IPS-15b (cell line): ENCODE data around the gene CABCOCO1.

ENCODE experiments used
- H3K27me3 ChIP-seq: one replicate; pipeline ENCODE4 v1.6.1; 2013; ENCODE audit warnings: low read length; ENCODE audit not compliant: control insufficient read depth, insufficient read depth
- H3K36me3 ChIP-seq: one replicate; pipeline ENCODE4 v1.6.1; 2013; ENCODE audit warnings: low read length; ENCODE audit not compliant: control insufficient read depth, insufficient read depth
- H3K4me1 ChIP-seq: one replicate; pipeline ENCODE4 v1.6.1; 2013; ENCODE audit warnings: mild to moderate bottlenecking, low read length; ENCODE audit not compliant: control insufficient read depth, insufficient read depth
- H3K4me3 ChIP-seq: one replicate; pipeline ENCODE4 v1.5.1; 2013; ENCODE audit warnings: low read depth, low read length
- H3K9ac ChIP-seq: one replicate; pipeline ENCODE4 v1.6.1; 2013; ENCODE audit warnings: low read depth, mild to moderate bottlenecking, low read length
- H3K9me3 ChIP-seq: one replicate; pipeline ENCODE4 v1.6.1; 2013; ENCODE audit warnings: mild to moderate bottlenecking, low read length; ENCODE audit not compliant: control insufficient read depth, insufficient read depth

Gene CABCOCO1

GRCh38 chr10:61761825-61762217, 99.1 kb downstream of the CABCOCO1 start:
- Histone ChIP-seq H3K9me3 (no peaks in the 10 kb centered on the region), H3K36me3 (no peaks in the 10 kb centered on the region), H3K27me3 (no peaks in the 10 kb centered on the region), H3K4me3 (no peak overlapping the region), H3K4me1 (peaks cover 4% of the 10 kb centered on the region), H3K9ac (no peak overlapping the region)

GRCh38 chr10:61763778-61764177, 101.0 kb downstream of the CABCOCO1 start:
- H3K9ac ChIP-seq = no peak overlapping the region
- H3K9me3 ChIP-seq = no peaks in the 10 kb centered on the region
- peaks cover 5% of the 10 kb centered on the region for H3K4me1 ChIP-seq
- no peaks in the 10 kb centered on the region for H3K27me3 ChIP-seq
- no peak overlapping the region for H3K4me3 ChIP-seq
- no peaks in the 10 kb centered on the region for H3K36me3 ChIP-seq

- H3K4me3 ChIP-seq = no peak overlapping the region
- no peak overlapping the region for H3K9ac ChIP-seq
- no peaks in the 10 kb centered on the region for H3K27me3 ChIP-seq
- H3K4me1 ChIP-seq = peaks cover 5% of the 10 kb centered on the region
- H3K9me3 ChIP-seq = no peaks in the 10 kb centered on the region
- H3K36me3 ChIP-seq = no peaks in the 10 kb centered on the region
Observed at GRCh38 chr10:61764486-61764885, 101.8 kb downstream of the CABCOCO1 start.

GRCh38 chr10:61765176-61766087, 102.7 kb downstream of the CABCOCO1 start:
- no peaks in the 10 kb centered on the region for H3K36me3 ChIP-seq
- peaks cover 5% of the 10 kb centered on the region for H3K4me1 ChIP-seq
- no peaks in the 10 kb centered on the region for H3K27me3 ChIP-seq
- H3K9ac ChIP-seq = no peak overlapping the region
- no peak overlapping the region for H3K4me3 ChIP-seq
- H3K9me3 ChIP-seq = no peaks in the 10 kb centered on the region

GRCh38 chr10:61766927-61767326, 104.2 kb downstream of the CABCOCO1 start:
- H3K9ac ChIP-seq = no peak overlapping the region
- peaks cover 5% of the 10 kb centered on the region for H3K4me1 ChIP-seq
- no peak overlapping the region for H3K4me3 ChIP-seq
- no peaks in the 10 kb centered on the region for H3K27me3 ChIP-seq
- H3K36me3 ChIP-seq = no peaks in the 10 kb centered on the region
- no peaks in the 10 kb centered on the region for H3K9me3 ChIP-seq

GRCh38 chr10:61774031-61774430, 111.3 kb downstream of the CABCOCO1 start:
- no peaks in the 10 kb centered on the region for H3K9me3 ChIP-seq
- H3K4me3 ChIP-seq = no peak overlapping the region
- H3K4me1 ChIP-seq = no peaks in the 10 kb centered on the region
- no peaks in the 10 kb centered on the region for H3K27me3 ChIP-seq
- no peaks in the 10 kb centered on the region for H3K36me3 ChIP-seq
- H3K9ac ChIP-seq = no peak overlapping the region

- Histone ChIP-seq H3K4me1 (no peaks in the 10 kb centered on the region), H3K4me3 (no peak overlapping the region), H3K9ac (no peak overlapping the region), H3K9me3 (no peaks in the 10 kb centered on the region), H3K36me3 (no peaks in the 10 kb centered on the region), H3K27me3 (no peaks in the 10 kb centered on the region)
Observed at GRCh38 chr10:61775111-61775510, 112.4 kb downstream of the CABCOCO1 start.

GRCh38 chr10:61776615-61777266, 114.0 kb downstream of the CABCOCO1 start:
- Histone ChIP-seq H3K4me3 (no peak overlapping the region), H3K4me1 (no peaks in the 10 kb centered on the region), H3K36me3 (no peaks in the 10 kb centered on the region), H3K9me3 (no peaks in the 10 kb centered on the region), H3K27me3 (no peaks in the 10 kb centered on the region), H3K9ac (no peak overlapping the region)

- Histone ChIP-seq H3K4me1 (no peaks in the 10 kb centered on the region), H3K36me3 (no peaks in the 10 kb centered on the region), H3K27me3 (no peaks in the 10 kb centered on the region), H3K9ac (no peak overlapping the region), H3K9me3 (no peaks in the 10 kb centered on the region), H3K4me3 (no peak overlapping the region)
Observed at GRCh38 chr10:61778137-61778536, 115.4 kb downstream of the CABCOCO1 start.

- no peak overlapping the region for H3K9ac ChIP-seq
- H3K4me1 ChIP-seq = no peaks in the 10 kb centered on the region
- no peaks in the 10 kb centered on the region for H3K36me3 ChIP-seq
- no peaks in the 10 kb centered on the region for H3K9me3 ChIP-seq
- no peak overlapping the region for H3K4me3 ChIP-seq
- H3K27me3 ChIP-seq = no peaks in the 10 kb centered on the region
Observed at GRCh38 chr10:61779276-61779675, 116.5 kb downstream of the CABCOCO1 start.

- H3K27me3 ChIP-seq = no peaks in the 10 kb centered on the region
- no peak overlapping the region for H3K4me3 ChIP-seq
- no peaks in the 10 kb centered on the region for H3K4me1 ChIP-seq
- no peak overlapping the region for H3K9ac ChIP-seq
- H3K9me3 ChIP-seq = no peaks in the 10 kb centered on the region
- no peaks in the 10 kb centered on the region for H3K36me3 ChIP-seq
Observed at GRCh38 chr10:61779950-61780659, 117.4 kb downstream of the CABCOCO1 start.
